ENCODE measurements around the gene EIF2AK2. TPM values are rescaled to one million over a fixed set of nuclear protein-coding genes. Genes with fewer than 3 reads are reported as not detected.

The EIF2AK2 gene
- total RNA-seq, 1 donor from 2014 or later = 66.7 TPM

GRCh38 chr2:37180006-37180639 lies 23.3 kb upstream of the EIF2AK2 start:
- no peak for TF ChIP-seq CTCF (IDR thresholded peaks at IDR 0.05; ENCODE audit: unreplicated experiment)
- peaks cover 4% of the 10 kb centered on the region for H3K4me1 Mint-ChIP-seq
- H3K4me3 Mint-ChIP-seq = no peak overlapping the region
- H3K27me3 Mint-ChIP-seq (ENCODE audit: low read depth) = no peaks in the 10 kb centered on the region
- H3K9me3 Mint-ChIP-seq = no peaks in the 10 kb centered on the region
- DNase-seq (ENCODE audit: low spot score in 2 of 2, unreplicated experiment in 2 of 2) = no peak
- no peak overlapping the region for H3K27ac Mint-ChIP-seq
- no peaks in the 10 kb centered on the region for H3K36me3 Mint-ChIP-seq

GRCh38 chr2:37173741-37174140 lies 17.0 kb upstream of the EIF2AK2 start:
- Mint-ChIP-seq H3K4me3 (no peak overlapping the region), H3K4me1 (peaks cover 5% of the 10 kb centered on the region), H3K9me3 (no peaks in the 10 kb centered on the region), H3K27ac (no peak overlapping the region), H3K27me3 (ENCODE audit: low read depth) (no peaks in the 10 kb centered on the region), H3K36me3 (no peaks in the 10 kb centered on the region)
- no peak for TF ChIP-seq CTCF (IDR thresholded peaks at IDR 0.05; ENCODE audit: unreplicated experiment)
- DNase-seq (ENCODE audit: low spot score in 2 of 2, unreplicated experiment in 2 of 2) = no peak

GRCh38 chr2:37171624-37171950 lies 14.8 kb upstream of the EIF2AK2 start:
- DNase-seq (ENCODE audit: low spot score in 2 of 2, unreplicated experiment in 2 of 2) = no peak
- Mint-ChIP-seq H3K27ac (no peak overlapping the region), H3K27me3 (ENCODE audit: low read depth) (no peaks in the 10 kb centered on the region), H3K36me3 (no peaks in the 10 kb centered on the region), H3K4me3 (no peak overlapping the region), H3K4me1 (peaks cover 5% of the 10 kb centered on the region), H3K9me3 (no peaks in the 10 kb centered on the region)
- no peak for TF ChIP-seq CTCF (IDR thresholded peaks at IDR 0.05; ENCODE audit: unreplicated experiment)

GRCh38 chr2:37168217-37168981 lies 11.6 kb upstream of the EIF2AK2 start:
- no peak for DNase-seq (ENCODE audit: low spot score in 2 of 2, unreplicated experiment in 2 of 2)
- Mint-ChIP-seq H3K36me3 (peaks cover 8% of the 10 kb centered on the region), H3K4me1 (peaks cover 5% of the 10 kb centered on the region), H3K4me3 (no peak overlapping the region), H3K27me3 (ENCODE audit: low read depth) (no peaks in the 10 kb centered on the region), H3K9me3 (peaks cover 13% of the 10 kb centered on the region), H3K27ac (no peak overlapping the region)
- peak; percentile 68 for TF ChIP-seq CTCF (IDR thresholded peaks at IDR 0.05; ENCODE audit: unreplicated experiment)

- Mint-ChIP-seq H3K4me3 (no peak overlapping the region), H3K36me3 (peaks cover 8% of the 10 kb centered on the region), H3K27me3 (ENCODE audit: low read depth) (no peaks in the 10 kb centered on the region), H3K4me1 (peaks cover 5% of the 10 kb centered on the region), H3K27ac (no peak overlapping the region), H3K9me3 (peaks cover 13% of the 10 kb centered on the region)
- no peak for TF ChIP-seq CTCF (IDR thresholded peaks at IDR 0.05; ENCODE audit: unreplicated experiment)
- DNase-seq (ENCODE audit: low spot score in 2 of 2, unreplicated experiment in 2 of 2) = no peak
These were observed 10.9 kb upstream of the EIF2AK2 start for GRCh38 chr2:37167636-37168180.

All from mesothelial cell of epicardium (in vitro differentiated cells).